GM21515 (cell line): ENCODE measurements around the gene CLEC17A.
"Not testable (repeated sequence)": the region's sequence is repeated elsewhere in the genome, so short reads cannot be mapped to it uniquely, and the experiment has no call there.

Experiments
- ATAC-seq: cut with Tn5 transposase; IDR thresholded peaks from one replicate; pipeline ENCODE4 v1.9.1; 2021; ENCODE audit not compliant: unreplicated experiment

Gene CLEC17A

DNA sequence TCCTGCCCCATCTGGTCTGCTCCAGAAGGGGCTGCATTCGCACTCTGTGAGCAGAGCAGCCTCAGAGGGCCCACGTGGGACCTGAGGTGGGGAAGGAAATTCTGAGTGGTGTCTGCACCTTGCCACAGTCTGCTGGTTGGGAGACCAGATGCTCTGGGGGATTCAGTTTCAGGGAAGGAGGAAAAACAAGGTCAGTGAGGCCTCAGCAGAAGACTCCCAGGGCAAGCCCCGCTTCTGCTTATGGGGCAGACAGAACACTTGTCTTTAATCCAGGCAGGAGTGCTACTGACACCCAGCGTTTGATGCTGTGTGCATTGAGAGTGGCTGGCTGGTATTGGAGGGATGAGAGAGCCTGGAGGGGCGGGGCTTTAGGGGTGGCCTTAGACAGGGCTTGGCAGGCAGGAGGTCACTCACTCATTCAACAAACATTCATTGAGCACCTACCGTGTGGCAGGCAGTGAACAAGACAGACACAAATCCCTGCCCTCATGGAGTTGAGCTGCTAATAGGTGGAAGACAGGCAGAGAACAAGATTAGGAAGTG lies 4.9 kb upstream of the CLEC17A start:
- ATAC-seq: no peak

DNA sequence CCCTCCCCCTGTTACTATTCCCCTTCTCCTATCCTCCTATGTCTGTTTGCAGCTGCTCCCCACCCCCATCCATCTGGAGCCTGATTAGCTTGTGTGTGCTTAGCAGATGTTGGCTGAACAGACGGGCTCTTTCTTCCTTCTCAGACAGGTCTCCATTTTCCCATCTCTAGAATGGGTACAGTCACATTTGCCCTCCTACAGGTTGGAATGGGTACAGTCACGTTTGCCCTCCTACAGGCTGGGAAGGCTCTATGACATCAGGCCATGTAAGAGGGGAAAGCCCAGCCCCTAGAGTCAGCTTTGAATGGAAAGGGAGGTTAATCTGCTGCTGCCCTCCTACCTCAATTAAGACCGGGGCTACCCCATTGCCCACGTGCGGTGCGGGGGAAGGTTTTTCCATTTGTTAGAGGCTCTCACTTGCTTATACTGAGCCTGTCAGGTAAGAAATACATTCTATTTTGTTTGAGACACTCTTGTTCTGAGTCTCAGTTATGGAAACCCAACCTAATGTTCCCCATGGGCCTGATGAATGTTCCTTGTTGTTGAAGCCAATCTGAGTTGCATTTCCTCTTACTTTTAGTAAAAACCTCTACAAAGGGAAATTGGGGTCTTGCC lies 2.2 kb upstream of the CLEC17A start:
- no peak for ATAC-seq

DNA sequence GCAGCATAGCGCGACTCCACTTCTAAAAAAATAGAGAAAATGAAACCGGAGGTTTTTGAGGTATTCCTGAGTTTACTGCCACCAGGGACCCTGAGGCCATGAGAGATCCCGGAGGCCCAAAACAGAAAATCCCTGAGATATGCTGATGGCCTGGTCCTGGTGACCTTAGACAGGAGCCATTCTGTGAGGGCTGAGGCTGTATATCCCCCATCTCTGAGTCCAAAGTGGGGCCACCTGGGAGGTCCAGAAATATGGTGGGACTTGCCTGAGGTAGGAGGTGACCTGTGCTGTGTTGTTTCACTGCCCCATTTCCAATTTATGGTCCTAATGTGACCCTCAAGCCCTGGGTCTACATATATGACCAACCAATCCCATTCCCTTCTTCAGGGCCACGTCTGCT lies 1.5 kb downstream of the CLEC17A start:
- ATAC-seq: not testable (repeated sequence)

DNA sequence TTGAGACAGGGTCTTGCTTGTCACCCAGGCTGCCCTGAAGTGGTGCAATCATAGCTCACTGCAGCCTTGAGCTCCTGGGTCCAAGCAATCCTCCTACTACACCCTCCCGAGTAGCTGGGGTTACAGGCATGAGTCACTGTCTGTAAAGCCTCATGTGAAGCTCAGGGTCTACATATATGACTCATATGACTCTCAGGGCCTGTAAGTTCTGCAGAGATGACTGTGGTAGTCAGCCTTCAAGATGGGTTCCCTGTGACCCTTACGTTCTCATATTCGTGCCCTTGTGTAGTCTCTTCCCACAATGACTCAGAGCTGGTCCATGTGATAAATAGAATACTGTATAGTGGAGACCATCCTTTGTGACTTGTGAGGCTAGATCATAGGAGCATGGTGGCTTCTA lies 2.3 kb downstream of the CLEC17A start:
- peak; percentile 60 for ATAC-seq

DNA sequence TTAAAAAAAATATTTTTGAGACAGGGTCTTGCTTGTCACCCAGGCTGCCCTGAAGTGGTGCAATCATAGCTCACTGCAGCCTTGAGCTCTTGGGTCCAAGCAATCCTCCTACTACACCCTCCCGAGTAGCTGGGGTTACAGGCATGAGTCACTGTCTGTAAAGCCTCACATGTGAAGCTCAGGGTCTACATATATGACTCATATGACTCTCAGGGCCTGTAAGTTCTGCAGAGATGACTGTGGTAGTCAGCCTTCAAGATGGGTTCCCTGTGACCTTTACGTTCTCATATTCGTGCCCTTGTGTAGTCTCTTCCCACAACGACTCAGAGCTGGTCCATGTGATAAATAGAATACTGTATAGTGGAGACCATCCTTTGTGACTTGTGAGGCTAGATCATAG lies 6.5 kb downstream of the CLEC17A start:
- ATAC-seq: not testable (repeated sequence)

DNA sequence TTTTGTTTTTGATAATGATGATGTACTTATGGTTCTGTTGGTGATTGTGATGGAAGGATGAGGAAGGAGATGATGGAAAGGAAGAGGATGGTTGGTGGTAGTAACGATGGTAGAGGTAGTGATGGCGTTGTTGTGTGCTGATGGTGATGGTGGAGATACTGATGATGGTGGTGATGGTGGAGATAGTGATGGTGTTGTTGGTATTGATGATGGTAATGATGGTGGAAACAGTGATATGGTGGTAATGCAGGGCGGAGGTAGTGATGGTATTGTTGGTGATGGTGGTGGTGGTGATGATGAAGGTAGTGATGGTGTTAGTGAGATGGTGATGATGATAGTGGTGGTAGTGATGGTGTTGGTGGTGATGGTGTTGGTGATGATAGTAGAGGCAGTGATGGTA lies 12.7 kb downstream of the CLEC17A start:
- ATAC-seq: no peak

DNA sequence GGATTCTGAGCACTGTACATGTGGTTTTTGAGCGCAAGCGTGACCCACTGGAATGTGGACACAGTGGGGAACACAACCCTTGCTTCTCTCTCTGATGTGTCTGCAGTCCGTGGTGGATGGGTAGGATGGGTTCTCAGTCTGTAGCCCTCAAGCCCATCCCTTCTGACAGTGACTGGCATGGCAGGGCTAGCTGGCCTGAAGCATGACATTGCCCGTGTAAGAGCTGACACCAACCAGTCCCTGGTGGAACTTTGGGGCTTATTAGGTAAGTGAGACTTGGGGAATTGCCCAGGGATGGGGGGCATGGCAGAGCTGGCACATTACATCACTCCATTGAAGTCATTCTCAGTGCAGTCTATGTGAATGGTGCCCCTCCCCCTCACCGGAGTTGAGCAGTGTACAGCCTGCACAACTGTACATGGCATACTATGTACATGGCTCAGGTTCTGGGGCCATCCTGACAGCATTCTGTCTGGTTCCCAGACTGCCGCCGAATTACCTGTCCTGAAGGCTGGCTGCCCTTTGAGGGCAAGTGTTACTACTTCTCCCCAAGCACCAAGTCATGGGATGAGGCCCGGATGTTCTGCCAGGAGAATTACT lies 16.8 kb downstream of the CLEC17A start:
- no peak for ATAC-seq

DNA sequence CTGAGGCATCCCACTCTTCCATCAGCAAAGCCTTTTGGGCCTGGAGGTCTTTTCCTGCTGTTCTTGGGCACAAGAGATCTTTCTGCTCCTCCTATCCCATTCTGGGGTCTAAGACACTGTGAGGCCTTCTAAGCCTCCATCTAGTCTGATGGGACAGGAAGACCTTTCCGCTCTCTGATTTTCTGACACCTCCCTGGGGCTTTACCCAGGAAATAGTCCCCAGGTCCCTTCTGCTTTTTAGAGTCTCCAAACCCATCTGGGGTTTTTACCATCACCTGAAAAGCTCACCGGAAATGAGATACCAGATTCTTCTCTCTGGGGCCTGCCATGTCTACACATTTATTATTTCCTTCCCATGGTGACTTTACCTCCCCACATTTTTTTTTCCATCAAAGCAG lies 21.1 kb downstream of the CLEC17A start:
- peak; percentile 61 for ATAC-seq

DNA sequence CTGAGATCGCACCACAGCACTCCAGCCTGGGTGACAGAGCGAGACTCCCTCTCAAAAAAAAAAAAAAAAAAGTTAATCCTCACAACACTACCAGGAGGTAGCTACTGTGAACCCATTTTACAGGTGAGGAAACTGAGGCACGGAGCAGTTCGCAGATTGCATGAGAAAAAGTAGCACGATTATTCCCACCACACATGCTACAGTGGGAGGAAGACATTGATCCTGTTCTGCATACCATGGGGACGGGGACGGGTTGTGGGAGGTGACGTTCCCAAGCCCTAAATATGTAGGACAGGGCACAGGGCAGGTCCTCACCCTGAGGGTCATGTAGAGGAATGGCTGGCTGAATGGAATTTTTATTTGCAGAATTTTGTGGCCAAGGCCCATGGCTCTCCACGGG lies 23.7 kb downstream of the CLEC17A start:
- ATAC-seq: no peak

DNA sequence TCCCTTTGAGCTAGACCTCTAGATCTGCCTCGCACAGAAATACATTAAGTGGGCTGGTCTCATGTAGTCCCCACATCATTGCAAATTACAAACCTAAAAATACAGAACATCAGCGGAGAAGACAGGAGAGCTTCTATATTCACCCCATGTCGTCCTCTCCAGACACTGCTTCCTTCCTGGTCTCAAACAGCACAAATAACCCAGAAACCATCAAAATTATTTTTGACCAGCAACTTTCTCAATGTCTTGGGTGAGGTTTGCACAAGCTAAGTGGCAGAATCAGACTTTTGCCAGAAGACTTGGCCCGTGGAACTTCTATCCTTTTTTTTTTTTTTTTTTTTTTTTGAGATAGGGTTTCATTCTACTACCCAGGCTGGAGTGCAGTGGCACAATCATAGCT lies 28.2 kb downstream of the CLEC17A start:
- ATAC-seq: no peak

DNA sequence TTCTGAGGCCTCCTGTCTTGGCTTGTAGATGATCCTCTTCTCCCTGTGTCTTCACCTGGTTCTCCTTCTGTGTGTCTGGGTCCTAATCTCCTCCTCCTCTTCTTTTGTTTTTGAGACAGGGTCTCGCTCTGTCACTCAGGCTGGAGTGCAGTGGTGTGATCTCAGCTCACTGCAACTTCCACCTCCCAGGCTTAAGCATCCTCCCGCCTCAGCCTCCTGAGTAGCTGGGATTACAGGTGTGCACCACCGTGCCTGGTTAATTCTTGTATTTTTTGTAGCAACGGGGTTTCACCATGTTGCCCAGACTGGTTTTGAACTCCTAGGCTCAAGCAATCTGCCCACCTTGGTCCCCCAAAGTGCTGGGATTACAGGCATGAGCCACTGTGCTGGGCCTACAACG lies 29.4 kb downstream of the CLEC17A start:
- ATAC-seq: not testable (repeated sequence)

DNA sequence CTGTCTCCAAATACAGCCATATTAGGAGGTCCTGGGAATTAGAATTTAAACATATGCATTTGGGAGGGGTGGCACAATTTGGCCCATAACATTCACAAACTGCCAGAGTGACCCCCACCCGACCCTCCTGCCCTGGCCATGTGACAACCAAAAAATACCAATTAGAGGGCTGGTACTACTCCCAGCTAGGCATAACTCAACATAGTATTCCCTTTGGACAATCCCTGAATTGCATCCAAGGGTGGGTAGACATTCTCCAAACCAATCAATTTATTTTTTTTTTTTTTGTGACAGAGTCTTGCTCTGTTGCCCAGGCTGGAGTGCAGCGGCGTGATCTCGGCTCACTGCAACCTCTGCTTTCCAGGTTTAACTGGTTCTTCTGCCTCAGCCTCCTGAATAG lies 29.8 kb downstream of the CLEC17A start:
- no peak for ATAC-seq

DNA sequence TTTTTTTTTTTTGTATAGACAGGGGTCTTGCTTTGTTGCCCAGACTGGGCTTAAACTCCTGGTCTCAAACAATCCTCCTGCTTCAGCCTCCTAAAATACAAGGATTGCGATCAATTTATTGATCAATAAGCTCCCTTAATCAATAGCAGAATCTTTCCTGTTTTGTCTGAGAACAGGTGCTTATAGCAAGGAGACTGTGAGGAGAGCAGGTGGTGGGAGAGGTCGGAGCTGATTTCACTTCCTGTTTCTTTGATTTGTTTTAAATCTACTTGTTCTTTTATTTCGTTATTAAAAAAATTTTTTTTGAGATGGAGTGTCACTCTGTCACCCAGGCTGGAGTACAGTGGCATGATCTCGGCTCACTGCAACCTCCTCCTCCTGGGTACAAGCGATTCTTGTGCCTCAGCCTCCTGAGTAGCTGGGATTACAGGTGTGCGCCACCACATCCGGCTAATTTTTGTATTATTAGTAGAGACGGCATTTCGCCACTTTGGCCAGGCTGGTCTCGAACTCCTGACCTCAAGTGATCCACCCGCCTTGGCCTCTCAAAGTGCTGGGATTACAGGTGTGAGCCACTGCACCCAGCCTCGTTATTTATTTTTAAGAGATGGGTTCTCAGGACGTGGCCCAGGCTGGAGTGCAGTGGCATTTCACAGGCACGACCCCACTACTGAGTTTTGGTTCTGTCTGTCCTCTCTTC lies 30.7 kb downstream of the CLEC17A start:
- ATAC-seq: not testable (repeated sequence)

DNA sequence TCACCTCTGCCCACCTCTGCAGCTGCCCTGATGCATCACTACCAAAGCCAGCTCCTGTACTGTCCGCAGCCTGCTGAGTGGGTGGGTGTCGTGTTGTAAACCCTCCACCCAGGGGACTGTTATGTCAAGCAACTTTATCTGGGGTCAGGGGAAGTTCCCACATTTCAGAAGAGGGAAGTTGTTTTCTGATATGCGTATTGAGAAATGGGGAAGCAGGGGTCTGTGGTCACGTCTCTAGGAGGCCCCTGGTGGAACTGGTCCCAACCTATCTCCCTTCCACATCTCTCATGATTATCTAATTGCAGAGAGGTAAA lies 31.2 kb downstream of the CLEC17A start:
- ATAC-seq: no peak

DNA sequence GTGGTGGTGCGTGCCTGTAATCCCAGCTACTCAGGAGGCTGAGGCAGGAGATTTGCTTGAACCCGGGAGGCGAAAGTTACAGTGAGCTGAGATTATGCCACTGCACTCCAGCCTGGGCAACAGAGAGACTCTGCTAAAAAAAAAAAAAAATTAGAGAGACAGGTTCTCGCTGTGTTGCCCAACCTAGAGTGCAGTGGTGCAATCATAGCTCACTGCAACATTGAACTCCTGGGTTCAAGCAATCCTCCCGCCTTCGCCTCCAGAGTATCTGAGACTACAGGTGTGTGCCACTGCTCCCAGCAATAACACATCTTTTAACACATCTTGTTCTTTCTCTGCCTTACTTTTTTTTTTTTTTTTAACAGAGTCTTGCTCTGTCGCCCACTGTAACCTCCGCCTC lies 32.7 kb downstream of the CLEC17A start:
- no peak for ATAC-seq

DNA sequence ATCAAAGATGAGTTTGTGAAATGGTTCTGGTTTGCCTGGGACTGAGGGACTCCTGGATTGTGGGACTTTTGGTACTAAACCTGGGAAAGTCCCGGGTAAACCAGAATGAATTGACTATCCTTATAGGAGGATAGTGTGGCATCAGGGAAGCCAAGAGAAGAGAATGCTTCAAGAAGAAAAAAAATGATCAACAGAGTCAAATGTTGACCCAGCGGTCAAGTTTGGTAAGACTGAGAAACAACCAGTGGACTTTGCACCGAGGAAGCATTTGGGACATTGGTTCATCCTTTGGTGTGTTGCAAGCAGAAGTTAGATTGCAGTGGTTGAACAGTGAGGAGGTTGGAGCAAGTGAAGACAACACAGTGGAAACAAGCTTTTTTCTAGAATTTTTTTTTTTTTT lies 33.5 kb downstream of the CLEC17A start:
- no peak for ATAC-seq

DNA sequence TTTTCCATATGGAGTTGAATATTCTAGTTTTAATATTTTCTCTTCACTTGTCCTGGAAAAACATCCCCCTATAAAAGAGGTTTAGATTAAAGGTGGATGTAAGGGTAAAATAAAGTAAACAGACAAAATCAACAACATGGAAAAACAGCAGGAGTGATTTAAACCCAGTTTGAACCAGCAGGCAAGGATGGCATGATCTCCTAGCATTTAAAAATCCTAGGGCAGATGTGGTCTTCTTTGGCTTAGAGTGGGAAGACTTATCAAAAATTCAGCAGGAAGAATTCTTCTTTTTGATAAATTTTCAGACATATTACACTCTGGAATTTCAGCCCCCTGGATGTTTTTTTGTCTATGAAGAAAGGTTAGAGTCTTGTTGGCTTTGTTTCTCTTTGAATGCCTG lies 36.5 kb downstream of the CLEC17A start:
- no peak for ATAC-seq

DNA sequence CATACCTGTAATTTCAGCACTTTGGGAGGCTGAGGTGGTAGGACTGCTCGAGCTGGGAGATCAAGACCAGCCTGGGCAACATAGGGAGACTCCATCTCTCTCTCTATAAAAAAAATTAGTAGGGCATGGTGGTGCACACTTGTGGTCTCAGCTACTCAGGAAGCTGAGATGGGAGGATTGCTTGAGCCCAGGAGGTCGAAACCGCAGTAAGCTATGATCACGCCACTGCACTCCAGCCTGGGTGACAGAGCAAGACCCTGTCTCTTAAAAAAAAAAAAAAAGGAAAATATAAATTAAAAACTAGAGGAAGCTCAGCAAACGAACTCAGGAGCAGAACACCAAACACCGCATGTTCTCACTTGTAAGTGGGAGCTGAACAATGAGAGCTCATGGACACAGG lies 41.6 kb downstream of the CLEC17A start:
- not testable (repeated sequence) for ATAC-seq

DNA sequence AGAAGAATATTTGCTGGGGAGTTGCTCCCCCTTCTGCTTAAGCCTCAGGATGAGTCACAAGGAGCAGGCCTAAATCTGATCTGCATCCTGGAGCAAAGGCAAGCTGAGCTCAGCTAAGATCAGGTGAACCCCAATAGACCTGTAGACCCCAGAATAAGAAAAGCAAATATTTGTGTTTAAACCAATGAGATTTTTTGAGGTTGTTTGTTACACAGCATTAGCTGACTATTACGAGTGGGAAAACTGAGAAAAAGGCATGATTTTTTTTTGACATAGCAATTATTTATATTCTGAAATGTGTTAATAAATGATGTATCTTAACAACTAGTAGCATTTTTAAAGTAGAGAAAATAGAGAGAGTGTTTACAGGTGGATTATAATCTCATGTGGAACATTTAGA lies 46.7 kb downstream of the CLEC17A start:
- no peak for ATAC-seq

DNA sequence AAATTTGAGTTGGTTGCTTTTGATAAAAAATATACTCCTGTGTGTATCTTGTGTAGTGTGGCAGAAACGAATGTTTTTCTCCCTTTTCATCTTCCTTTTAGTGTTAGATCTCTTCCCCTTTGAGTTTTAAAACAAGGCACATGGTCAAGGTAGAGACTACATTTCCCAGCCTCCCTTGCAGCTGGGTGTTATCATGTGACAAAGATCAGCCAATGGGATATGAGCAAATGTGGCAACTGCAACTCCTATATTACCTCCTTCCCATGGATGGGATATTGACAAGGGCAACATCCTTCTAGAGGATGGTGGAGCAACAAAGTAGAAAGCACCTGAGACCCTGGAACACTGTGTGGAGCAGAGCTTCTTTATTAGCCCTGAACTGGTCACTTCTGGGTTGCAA lies 49.4 kb downstream of the CLEC17A start:
- ATAC-seq: no peak

DNA sequence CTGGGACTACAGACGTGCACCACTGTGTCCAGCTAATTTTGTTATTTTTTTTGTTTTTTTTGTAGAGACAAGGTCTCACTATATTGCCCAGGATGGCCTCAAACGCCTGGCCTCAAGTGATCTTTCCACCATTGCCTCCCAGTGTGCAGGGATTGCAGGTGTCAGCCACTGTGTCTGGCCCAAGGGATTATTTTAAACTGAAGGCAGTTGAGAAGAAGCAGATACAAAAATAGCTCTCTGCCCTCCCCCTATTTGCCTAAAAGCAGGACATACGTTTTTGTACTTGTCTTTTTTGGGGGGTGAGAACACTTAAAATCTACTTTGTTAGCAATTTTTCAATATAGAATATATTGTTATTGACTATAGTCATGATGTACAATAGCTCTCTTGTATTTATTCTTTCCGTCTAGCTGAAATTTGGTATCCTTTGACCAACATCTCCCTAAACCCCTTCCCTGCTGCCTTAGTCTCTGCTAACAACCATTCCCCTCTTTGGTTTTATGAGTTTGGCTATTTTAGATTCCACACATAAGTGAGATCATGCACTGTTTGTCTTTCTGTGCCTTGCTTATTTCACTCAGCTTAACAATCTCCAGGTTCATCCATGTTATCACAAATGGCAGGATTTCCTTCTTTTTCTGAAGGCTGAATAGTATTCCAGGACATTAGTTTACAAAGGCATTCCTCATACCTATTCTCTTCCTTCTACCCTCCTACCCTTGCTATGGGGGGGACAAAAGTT lies 56.8 kb downstream of the CLEC17A start:
- no peak for ATAC-seq

DNA sequence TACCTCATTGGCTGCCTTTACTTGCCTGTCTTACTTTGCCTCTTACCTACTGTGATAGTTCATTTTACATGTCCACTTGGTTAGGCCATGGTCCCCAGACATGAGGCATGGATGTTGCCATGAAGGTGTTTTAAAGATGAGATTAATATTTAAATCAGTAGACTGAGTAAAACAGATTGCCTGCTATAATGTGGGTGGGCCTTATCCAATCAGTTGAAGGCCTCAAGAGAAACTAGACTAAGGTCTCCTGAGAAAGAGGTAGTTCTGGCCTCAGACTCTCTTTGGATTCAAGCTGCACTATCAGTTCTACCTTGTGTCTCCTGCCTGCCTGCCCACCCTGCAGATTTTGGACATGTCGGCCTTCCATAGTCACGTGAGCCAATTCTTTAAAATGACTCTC lies 65.6 kb downstream of the CLEC17A start:
- ATAC-seq: no peak
